GM12878 (cell line): ENCODE results near the gene PPP3CB. TPM values are rescaled to one million over a fixed set of nuclear protein-coding genes. Genes with fewer than 3 reads are reported as not detected.
A peak's percentile ranks its signal among the peaks of the same experiment; 100 is the strongest.

ENCODE experiments used
- ATAC-seq: fragments of 200-7000 bp; cut with Tn5 transposase; 3 replicates; pipeline ENCODE4 v1.9.1; 2020; ENCODE audit warnings: mild to moderate bottlenecking, moderate library complexity
- BruUV-seq: library from RNA; stranded (reverse); fragments of 400-500 nt; replicated peaks from 2 replicates; lab custom pipeline; 2021; lab: Mats Ljungman, UMichigan
- CTCF ChIA-PET: fragments of 300-600 bp; sonication (Branson Sonifier 250); formaldehyde crosslinking; extraction: SDS; loops from one replicate; lab custom pipeline; 2021; ENCODE audit warnings: inconsistent platforms; lab: Yijun Ruan, JAX
- POLR2A ChIA-PET: fragments of 350-600 bp; formaldehyde crosslinking; extraction: SDS; loops from one replicate; lab custom pipeline; 2021; ENCODE audit warnings: inconsistent platforms; lab: Charles Lee
- RAD21 ChIA-PET: fragments of 300-600 bp; sonication (Branson Sonifier 250); formaldehyde crosslinking; loops from one replicate; lab custom pipeline; 2023; ENCODE audit warnings: antibody characterized with exemption; ENCODE audit not compliant: unreplicated experiment; lab: Charles Lee
- SMC1A ChIA-PET: fragments of 300-600 bp; sonication (Branson Sonifier 250); formaldehyde crosslinking; loops from one replicate; lab custom pipeline; 2023; ENCODE audit not compliant: unreplicated experiment, uncharacterized antibody; lab: Charles Lee
- DNase-seq: peaks from one replicate; pipeline ENCODE4 v3.0.0-alpha.2; 2011; ENCODE audit warnings: low read depth, low spot score
- FAIRE-seq: peaks from 3 replicates; lab custom pipeline; 2011; peaks lifted over from hg19 to GRCh38; lab: Jason Lieb, UNC
- H2AFZ ChIP-seq: 2 replicates; pipeline ENCODE4 v1.6.0; 2011; ENCODE audit warnings: low read depth, low read length, control low read depth; ENCODE audit not compliant: control insufficient read depth
- H3K27ac ChIP-seq: 2 replicates; pipeline ENCODE4 v1.5.1; 2011; ENCODE audit warnings: control low read depth; ENCODE audit not compliant: control insufficient read depth, insufficient read depth
- H3K27me3 ChIP-seq, 2 experiments: replicated peaks in 1 of 2; 2 replicates each; pipeline versions ENCODE4 v1.6.0 to v1.6.1; 2011; ENCODE audit warnings: low read length in 1 of 2; ENCODE audit not compliant: control insufficient read depth in 2 of 2, insufficient read depth in 2 of 2
- H3K36me3 ChIP-seq, 2 experiments: 2 replicates each; pipeline ENCODE4 v1.5.1; 2011; ENCODE audit warnings: low read length in 1 of 2; ENCODE audit not compliant: control insufficient read depth in 2 of 2, insufficient read depth in 2 of 2
- H3K4me1 ChIP-seq: 2 replicates; pipeline ENCODE4 v1.6.1; 2011; ENCODE audit warnings: mild to moderate bottlenecking, low read length, moderate library complexity, mixed read lengths; ENCODE audit not compliant: control insufficient read depth, insufficient read depth
- H3K4me2 ChIP-seq: 2 replicates; pipeline ENCODE4 v1.6.0; 2011; ENCODE audit warnings: control low read depth; ENCODE audit not compliant: control insufficient read depth, insufficient read depth
- H3K4me3 ChIP-seq: fragments of 200-600 bp; sonication (generic); 2 replicates; pipeline ENCODE4 v1.5.1; 2016
- H3K79me2 ChIP-seq: 2 replicates; pipeline ENCODE4 v1.6.0; 2011; ENCODE audit warnings: low read length; ENCODE audit not compliant: control insufficient read depth, insufficient read depth
- H3K9ac ChIP-seq: 2 replicates; pipeline ENCODE4 v1.8.0; 2011; ENCODE audit warnings: low read length, control low read depth, mixed read lengths; ENCODE audit not compliant: control insufficient read depth, insufficient read depth
- H3K9me3 ChIP-seq: replicated peaks from 3 replicates; pipeline ENCODE4 v1.5.1; 2011; ENCODE audit warnings: mild to moderate bottlenecking, low read length; ENCODE audit not compliant: control insufficient read depth, insufficient read depth
- H4K20me1 ChIP-seq: 2 replicates; pipeline ENCODE4 v1.6.0; 2011; ENCODE audit not compliant: control insufficient read depth, insufficient read depth
- CREM ChIP-seq: IDR thresholded peaks from 2 replicates; pipeline ENCODE4 v1.6.1; 2014; ENCODE audit warnings: antibody characterized with exemption, low read depth
- WGBS: methylation state at CpG from one replicate; pipeline ENCODE4 v1.1.6; 2016; ENCODE audit warnings: low lambda C conversion rate; ENCODE audit not compliant: insufficient replicate concordance, insufficient coverage; ENCODE audit errors: missing lambda C conversion rate; 5-methylcytosine and 5-hydroxymethylcytosine counted together
- in situ Hi-C: fragments of 300-500 bp; cut with MboI; formaldehyde crosslinking; loops from 9 replicates; pipeline ENCODE4 v1.14.3; 2018; ENCODE audit warnings: mixed read lengths
- intact Hi-C: fragments of 100-400 bp; cut with micrococcal nuclease; formaldehyde crosslinking; loops from one replicate; pipeline ENCODE4 v1.14.2; 2022; ENCODE audit not compliant: unreplicated experiment
- polyA plus RNA-seq, 11 experiments: library from polyadenylated mRNA; depleted of rRNA in 4 of 11; unstranded in 6 of 11; stranded (reverse) in 5 of 11; fragments of >200 nt; fragmentation: Nextera tagmentation in 4 of 11; fragmentation: Illumina TruSeq in 1 of 11; extraction: Ambion mirVana in 4 of 11; extraction: Trizol in 1 of 11; gene quantifications; 1 replicate in 1 of 11; 2 replicates in 10 of 11; pipeline versions ENCODE4 v1.2.1 to v1.2.3, GENCODE V29; 2011 to 2016; ENCODE audit warnings: inconsistent platforms in 2 of 11, missing spikeins in 2 of 11, low read depth in 1 of 11
- total RNA-seq, 4 experiments: library from RNA; depleted of rRNA in 3 of 4; stranded (reverse); fragments of >200 nt in 3 of 4; fragmentation: Illumina TruSeq in 1 of 4; extraction: Trizol in 1 of 4; gene quantifications; 2 replicates each; pipeline versions ENCODE4 v1.2.1 to v1.2.3, GENCODE V29; 2013 to 2021
- TF ChIP-seq, protein P1 (sequence below): fragments of 450-650 bp; IDR thresholded peaks from 2 replicates; pipeline ENCODE4 v1.6.1; 2014; ENCODE audit warnings: mild to moderate bottlenecking
- TF ChIP-seq, protein P2 (sequence below): fragments of 450-650 bp; IDR thresholded peaks from 2 replicates; pipeline ENCODE4 v1.6.1; 2017; ENCODE audit warnings: mild to moderate bottlenecking
- TF ChIP-seq, protein P3 (sequence below): IDR thresholded peaks from 2 replicates; pipeline ENCODE4 v1.6.1; 2012; ENCODE audit warnings: mild to moderate bottlenecking, low read depth, low read length

The PPP3CB gene
- total and polyA plus RNA-seq, 10 of the 15 experiments (the other 5 are each of a cell fraction or from before 2014, with no cell fraction given): 11.4 to 46.4 (median 19.3) TPM

DNA sequence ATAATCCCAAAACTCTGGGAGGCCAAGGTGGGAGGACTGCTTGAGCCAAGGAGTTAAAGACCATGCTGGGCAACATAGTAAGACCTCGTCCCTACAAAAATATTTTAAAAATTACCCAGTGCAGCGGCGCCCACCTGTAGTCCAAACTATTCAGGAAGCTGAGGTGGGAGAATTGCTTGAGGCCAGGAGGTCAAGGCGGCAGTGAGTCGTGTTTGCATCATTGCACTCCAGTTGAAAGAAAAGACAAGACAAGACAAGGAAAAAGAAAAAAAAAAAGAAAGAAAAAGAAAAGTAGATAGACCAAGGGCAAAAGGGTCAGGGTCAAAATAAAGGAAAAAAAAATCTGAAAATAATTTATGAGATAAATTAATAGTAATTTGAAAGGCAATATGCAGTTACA is 87.8 kb downstream of the PPP3CB start:
- Histone ChIP-seq H3K4me3 (no peak overlapping the region), H3K4me2 (no peak overlapping the region), H3K79me2 (peaks cover 93% of the 10 kb centered on the region), H3K27me3 (no peaks in the 10 kb centered on the region), H3K36me3 (peaks cover 0 to 10% of the 10 kb centered on the region in 2 experiments; a peak in 1 of 4 replicates), H4K20me1 (no peaks in the 10 kb centered on the region), H3K27ac (no peak overlapping the region), H3K9ac (no peak overlapping the region), H3K4me1 (no peaks in the 10 kb centered on the region), H2AFZ (no peak overlapping the region), H3K9me3 (no peaks in the 10 kb centered on the region)
- BruUV-seq: no TSS peak
- no peak for ATAC-seq
- DNase-seq: no peak
- ChIA-PET CTCF (interaction anchor here (0.5 kb wide), 1 partner anchor 283 kb away, joined by 3 read pairs; no protein-coding TSS in a partner anchor), SMC1A (interaction anchor here (1.0 to 1.1 kb wide), 2 partner anchors 11 to 357 kb away, joined by 3 read pairs; no protein-coding TSS in a partner anchor), POLR2A (interaction anchor here (1.0 to 1.3 kb wide), 2 partner anchors 11 to 17 kb away, joined by 3 to 4 read pairs; no protein-coding TSS in a partner anchor), RAD21 (no interaction called here)
- no peak for FAIRE-seq
- in situ Hi-C loops: no loop called here
- intact Hi-C loops: no loop called here
- 100% methylated on average over 5 of the region's 5 CpGs for WGBS
- TF ChIP-seq, protein P1, sequence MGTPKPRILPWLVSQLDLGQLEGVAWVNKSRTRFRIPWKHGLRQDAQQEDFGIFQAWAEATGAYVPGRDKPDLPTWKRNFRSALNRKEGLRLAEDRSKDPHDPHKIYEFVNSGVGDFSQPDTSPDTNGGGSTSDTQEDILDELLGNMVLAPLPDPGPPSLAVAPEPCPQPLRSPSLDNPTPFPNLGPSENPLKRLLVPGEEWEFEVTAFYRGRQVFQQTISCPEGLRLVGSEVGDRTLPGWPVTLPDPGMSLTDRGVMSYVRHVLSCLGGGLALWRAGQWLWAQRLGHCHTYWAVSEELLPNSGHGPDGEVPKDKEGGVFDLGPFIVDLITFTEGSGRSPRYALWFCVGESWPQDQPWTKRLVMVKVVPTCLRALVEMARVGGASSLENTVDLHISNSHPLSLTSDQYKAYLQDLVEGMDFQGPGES: no peak

DNA sequence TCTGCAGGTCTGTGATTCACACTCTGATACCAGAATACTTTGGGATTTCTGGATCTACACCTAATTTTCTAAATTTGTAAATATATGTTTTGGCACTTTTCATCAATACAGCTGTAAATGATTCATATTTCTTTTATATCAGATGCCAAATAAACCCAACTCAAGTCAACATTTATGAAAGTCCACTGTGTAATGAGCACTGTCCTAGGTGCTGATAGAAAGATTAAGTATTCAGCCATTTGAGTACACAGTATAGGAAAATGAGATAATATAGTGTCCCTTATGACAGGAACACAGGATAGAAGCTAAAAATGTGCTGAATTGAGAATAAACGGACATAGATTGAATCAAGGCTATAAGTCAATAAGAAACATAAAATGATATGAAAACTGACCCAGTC is 88.3 kb downstream of the PPP3CB start:
- in situ Hi-C loops (no loop called here), intact Hi-C loops (no loop called here)
- no peak overlapping the region for H3K4me2 ChIP-seq
- BruUV-seq: no TSS peak
- 100% methylated on average over 1 of the region's 1 CpG for WGBS
- peaks cover 93% of the 10 kb centered on the region for H3K79me2 ChIP-seq
- ChIA-PET CTCF (no interaction called here), POLR2A (interaction anchor here (0.5 to 1.3 kb wide), 3 partner anchors 11 to 313 kb away, joined by 3 to 5 read pairs (median 4); no protein-coding TSS in a partner anchor), RAD21 (no interaction called here), SMC1A (interaction anchor here (0.9 to 1.3 kb wide), 4 partner anchors 11 to 356 kb away, joined by 3 read pairs; partner anchors contain the start of gene CFAP70)
- no peak overlapping the region for H3K4me3 ChIP-seq
- H3K36me3 ChIP-seq: peaks cover 0 to 10% of the 10 kb centered on the region in 2 experiments; a peak in 1 of 4 replicates
- no peaks in the 10 kb centered on the region for H3K27me3 ChIP-seq
- no peak overlapping the region for H3K9ac ChIP-seq
- no peaks in the 10 kb centered on the region for H4K20me1 ChIP-seq
- FAIRE-seq (no peak), DNase-seq (no peak), ATAC-seq (no peak)
- TF ChIP-seq, protein P2, sequence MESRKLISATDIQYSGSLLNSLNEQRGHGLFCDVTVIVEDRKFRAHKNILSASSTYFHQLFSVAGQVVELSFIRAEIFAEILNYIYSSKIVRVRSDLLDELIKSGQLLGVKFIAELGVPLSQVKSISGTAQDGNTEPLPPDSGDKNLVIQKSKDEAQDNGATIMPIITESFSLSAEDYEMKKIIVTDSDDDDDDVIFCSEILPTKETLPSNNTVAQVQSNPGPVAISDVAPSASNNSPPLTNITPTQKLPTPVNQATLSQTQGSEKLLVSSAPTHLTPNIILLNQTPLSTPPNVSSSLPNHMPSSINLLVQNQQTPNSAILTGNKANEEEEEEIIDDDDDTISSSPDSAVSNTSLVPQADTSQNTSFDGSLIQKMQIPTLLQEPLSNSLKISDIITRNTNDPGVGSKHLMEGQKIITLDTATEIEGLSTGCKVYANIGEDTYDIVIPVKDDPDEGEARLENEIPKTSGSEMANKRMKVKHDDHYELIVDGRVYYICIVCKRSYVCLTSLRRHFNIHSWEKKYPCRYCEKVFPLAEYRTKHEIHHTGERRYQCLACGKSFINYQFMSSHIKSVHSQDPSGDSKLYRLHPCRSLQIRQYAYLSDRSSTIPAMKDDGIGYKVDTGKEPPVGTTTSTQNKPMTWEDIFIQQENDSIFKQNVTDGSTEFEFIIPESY: no peak
- TF ChIP-seq, protein P3, sequence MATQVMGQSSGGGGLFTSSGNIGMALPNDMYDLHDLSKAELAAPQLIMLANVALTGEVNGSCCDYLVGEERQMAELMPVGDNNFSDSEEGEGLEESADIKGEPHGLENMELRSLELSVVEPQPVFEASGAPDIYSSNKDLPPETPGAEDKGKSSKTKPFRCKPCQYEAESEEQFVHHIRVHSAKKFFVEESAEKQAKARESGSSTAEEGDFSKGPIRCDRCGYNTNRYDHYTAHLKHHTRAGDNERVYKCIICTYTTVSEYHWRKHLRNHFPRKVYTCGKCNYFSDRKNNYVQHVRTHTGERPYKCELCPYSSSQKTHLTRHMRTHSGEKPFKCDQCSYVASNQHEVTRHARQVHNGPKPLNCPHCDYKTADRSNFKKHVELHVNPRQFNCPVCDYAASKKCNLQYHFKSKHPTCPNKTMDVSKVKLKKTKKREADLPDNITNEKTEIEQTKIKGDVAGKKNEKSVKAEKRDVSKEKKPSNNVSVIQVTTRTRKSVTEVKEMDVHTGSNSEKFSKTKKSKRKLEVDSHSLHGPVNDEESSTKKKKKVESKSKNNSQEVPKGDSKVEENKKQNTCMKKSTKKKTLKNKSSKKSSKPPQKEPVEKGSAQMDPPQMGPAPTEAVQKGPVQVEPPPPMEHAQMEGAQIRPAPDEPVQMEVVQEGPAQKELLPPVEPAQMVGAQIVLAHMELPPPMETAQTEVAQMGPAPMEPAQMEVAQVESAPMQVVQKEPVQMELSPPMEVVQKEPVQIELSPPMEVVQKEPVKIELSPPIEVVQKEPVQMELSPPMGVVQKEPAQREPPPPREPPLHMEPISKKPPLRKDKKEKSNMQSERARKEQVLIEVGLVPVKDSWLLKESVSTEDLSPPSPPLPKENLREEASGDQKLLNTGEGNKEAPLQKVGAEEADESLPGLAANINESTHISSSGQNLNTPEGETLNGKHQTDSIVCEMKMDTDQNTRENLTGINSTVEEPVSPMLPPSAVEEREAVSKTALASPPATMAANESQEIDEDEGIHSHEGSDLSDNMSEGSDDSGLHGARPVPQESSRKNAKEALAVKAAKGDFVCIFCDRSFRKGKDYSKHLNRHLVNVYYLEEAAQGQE: peak; percentile 63; the same call in 1 of the 2 replicates
- no peak for TF ChIP-seq CREM
- H3K4me1 ChIP-seq: no peaks in the 10 kb centered on the region
- no peak overlapping the region for H2AFZ ChIP-seq
- H3K9me3 ChIP-seq: no peaks in the 10 kb centered on the region
- no peak overlapping the region for H3K27ac ChIP-seq
